HepG2 (cell line): ENCODE results near the gene TREX2. TPM values are rescaled to one million over a fixed set of nuclear protein-coding genes. Genes with fewer than 3 reads are reported as not detected.

ENCODE experiments used
- DPF2 ChIP-seq: sonication (generic); formaldehyde crosslinking; IDR thresholded peaks from 2 replicates; pipeline ENCODE4 v1.4.0; 2020; ENCODE audit warnings: mild to moderate bottlenecking, low read depth, missing genetic modification reagents, borderline replicate concordance
- DZIP1 ChIP-seq: sonication (generic); formaldehyde crosslinking; IDR thresholded peaks from 2 replicates; pipeline ENCODE4 v1.5.0; 2020; ENCODE audit warnings: mild to moderate bottlenecking, missing genetic modification reagents
- HDAC1 ChIP-seq: sonication (generic); formaldehyde crosslinking; IDR thresholded peaks from 2 replicates; pipeline ENCODE4 v1.5.1; 2020; ENCODE audit warnings: mild to moderate bottlenecking, missing genetic modification reagents
- NFE2L1 ChIP-seq: sonication (generic); formaldehyde crosslinking; IDR thresholded peaks from 2 replicates; pipeline ENCODE4 v1.4.0; 2020; ENCODE audit warnings: missing genetic modification reagents, mild to moderate bottlenecking, borderline replicate concordance
- PAXIP1 ChIP-seq: sonication (generic); formaldehyde crosslinking; conservative IDR thresholded peaks from 2 replicates; pipeline ENCODE4 v1.4.0; 2020; ENCODE audit warnings: mild to moderate bottlenecking, missing genetic modification reagents, moderate library complexity
- PHF20 ChIP-seq: sonication (generic); formaldehyde crosslinking; IDR thresholded peaks from 2 replicates; pipeline ENCODE4 v1.5.0; 2020; ENCODE audit warnings: mild to moderate bottlenecking, missing genetic modification reagents
- PHF21A ChIP-seq: sonication (generic); formaldehyde crosslinking; IDR thresholded peaks from 2 replicates; pipeline ENCODE4 v1.5.0; 2020; ENCODE audit warnings: mild to moderate bottlenecking, missing genetic modification reagents
- RORA ChIP-seq: sonication (generic); formaldehyde crosslinking; IDR thresholded peaks from 2 replicates; pipeline ENCODE4 v1.5.0; 2020; ENCODE audit warnings: mild to moderate bottlenecking, missing genetic modification reagents, moderate library complexity
- SP5 ChIP-seq: IDR thresholded peaks from 2 replicates; pipeline ENCODE4 v1.6.1; 2016; ENCODE audit warnings: low read depth, borderline replicate concordance
- TFAP4 ChIP-seq: sonication (generic); IDR thresholded peaks from 2 replicates; pipeline ENCODE4 v1.6.1; 2016; ENCODE audit warnings: low read depth, borderline replicate concordance
- YEATS4 ChIP-seq: sonication (generic); formaldehyde crosslinking; IDR thresholded peaks from 2 replicates; pipeline ENCODE4 v1.4.0; 2020; ENCODE audit warnings: missing genetic modification reagents, borderline replicate concordance
- ZBTB26 ChIP-seq: IDR thresholded peaks from 2 replicates; pipeline ENCODE4 v1.6.1; 2016; ENCODE audit warnings: missing compliant biosample characterization, missing genetic modification reagents, borderline replicate concordance
- ZBTB33 ChIP-seq: sonication (generic); formaldehyde crosslinking; IDR thresholded peaks from 2 replicates; pipeline ENCODE4 v1.4.0; 2020; ENCODE audit warnings: missing genetic modification reagents
- ZGPAT ChIP-seq: IDR thresholded peaks from 2 replicates; pipeline ENCODE4 v1.6.1; 2016; ENCODE audit warnings: mild to moderate bottlenecking
- ZNF501 ChIP-seq: sonication (generic); formaldehyde crosslinking; IDR thresholded peaks from 2 replicates; pipeline ENCODE4 v1.5.1; 2020; ENCODE audit warnings: mild to moderate bottlenecking, moderate library complexity, missing genetic modification reagents
- ZNF556 ChIP-seq: sonication (generic); formaldehyde crosslinking; IDR thresholded peaks from 2 replicates; pipeline ENCODE4 v1.4.0; 2020; ENCODE audit warnings: mild to moderate bottlenecking, missing genetic modification reagents, borderline replicate concordance
- polyA plus RNA-seq, 8 experiments: library from polyadenylated mRNA; depleted of rRNA in 3 of 8; stranded (reverse) in 7 of 8; unstranded in 1 of 8; fragments of >200 nt; fragmentation: Illumina TruSeq in 4 of 8; extraction: Trizol in 4 of 8; gene quantifications; 2 replicates each; pipeline versions ENCODE4 v1.2.1 to v1.2.3, GENCODE V29; 2011 to 2016; ENCODE audit warnings: low read depth in 4 of 8, missing spikeins in 1 of 8, mixed read lengths in 1 of 8; ENCODE audit not compliant: insufficient read depth in 1 of 8
- total RNA-seq, 5 experiments: library from RNA; depleted of rRNA; stranded (reverse); fragments of >200 nt; fragmentation: Illumina TruSeq; extraction: Trizol; gene quantifications; 2 replicates each; pipeline ENCODE4 v1.2.3, GENCODE V29; 2016; ENCODE audit warnings: low read depth in 1 of 5

Gene TREX2
- total and polyA plus RNA-seq, 2 of the 13 experiments (the other 11 are each of a cell fraction or from before 2014, with no cell fraction given) = 0.13 to 0.18 TPM

- TF ChIP-seq PAXIP1 (peak; percentile 88), DPF2 (0 out of 2 replicates have a peak, but pooled peaks have one; percentile 54), RORA (CRISPR knock-in tag) (no peak), NFE2L1 (no peak), TFAP4 (no peak), ZGPAT (CRISPR knock-in tag) (peak; percentile 46; the same call in 1 of the 2 replicates), ZBTB33 (CRISPR knock-in tag) (peak; percentile 90), SP5 (peak; percentile 19; the same call in 1 of the 2 replicates), PHF20 (CRISPR knock-in tag) (peak; percentile 26; the same call in 1 of the 2 replicates), YEATS4 (CRISPR knock-in tag) (no peak), ZBTB26 (CRISPR knock-in tag) (peak; percentile 95), ZNF501 (peak; percentile 47; the same call in 1 of the 2 replicates), ZNF556 (CRISPR knock-in tag) (peak; percentile 23; the same call in 1 of the 2 replicates), DZIP1 (CRISPR knock-in tag) (no peak), HDAC1 (no peak), PHF21A (CRISPR knock-in tag) (peak; percentile 77)
Observed at GRCh38 chrX:153409414-153410101, 36.3 kb downstream of the TREX2 start (continued).
